DMS114 treated with DMSO at 0.1 percent for 48 hours (cell line): Measurements from ENCODE around the gene CNN2.

ENCODE experiments used
- DNase-seq: peaks from one replicate; lab custom pipeline; 2025; ENCODE audit not compliant: unreplicated experiment; lab: John Stamatoyannopoulos, UW

Gene CNN2

DNA sequence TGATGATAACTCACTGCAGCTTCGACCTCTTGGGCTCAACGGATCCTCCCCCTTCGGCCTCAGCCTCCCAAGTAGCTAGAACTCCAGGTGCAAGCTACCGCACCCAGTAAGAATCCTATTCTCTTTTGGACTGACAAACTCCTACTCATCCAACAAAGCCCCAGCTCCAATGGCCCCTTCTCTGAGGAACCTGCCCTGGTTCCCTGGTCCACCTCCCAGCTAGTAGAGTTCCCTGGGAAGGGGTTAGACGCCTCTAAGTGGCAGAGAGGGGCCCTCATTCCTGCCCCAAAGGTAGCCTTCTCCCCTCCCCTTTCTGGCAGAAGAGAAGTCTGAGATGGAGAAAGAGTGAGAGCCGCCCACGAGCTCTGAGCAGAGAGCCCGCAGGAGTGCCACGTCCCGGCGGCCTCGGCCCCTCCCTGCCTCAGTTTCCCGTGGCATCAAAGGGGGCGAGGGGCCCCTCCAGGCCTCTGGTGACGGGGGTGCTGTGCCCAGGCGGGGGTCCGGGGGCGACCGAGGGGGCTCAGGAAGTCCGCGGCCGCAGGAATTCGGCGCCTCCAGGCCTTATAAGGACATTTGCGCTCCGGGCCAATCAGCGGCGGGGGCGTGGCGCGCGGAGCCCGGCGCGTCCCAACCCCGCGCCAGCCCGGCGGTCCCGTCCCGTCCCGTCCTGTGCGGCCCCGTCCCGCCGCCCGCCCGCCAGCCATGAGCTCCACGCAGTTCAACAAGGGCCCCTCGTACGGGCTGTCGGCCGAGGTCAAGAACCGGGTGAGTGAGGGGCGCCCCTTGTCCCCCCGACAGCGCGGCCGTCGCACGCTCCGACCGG lies at the start of gene CNN2:
Gene CNN2, plus strand, starts transcription at position 649 of the 823 bp plus-strand sequence. Its CDS starts 54 bp downstream, at position 703.
- DNase-seq: peak; percentile 48

DNA sequence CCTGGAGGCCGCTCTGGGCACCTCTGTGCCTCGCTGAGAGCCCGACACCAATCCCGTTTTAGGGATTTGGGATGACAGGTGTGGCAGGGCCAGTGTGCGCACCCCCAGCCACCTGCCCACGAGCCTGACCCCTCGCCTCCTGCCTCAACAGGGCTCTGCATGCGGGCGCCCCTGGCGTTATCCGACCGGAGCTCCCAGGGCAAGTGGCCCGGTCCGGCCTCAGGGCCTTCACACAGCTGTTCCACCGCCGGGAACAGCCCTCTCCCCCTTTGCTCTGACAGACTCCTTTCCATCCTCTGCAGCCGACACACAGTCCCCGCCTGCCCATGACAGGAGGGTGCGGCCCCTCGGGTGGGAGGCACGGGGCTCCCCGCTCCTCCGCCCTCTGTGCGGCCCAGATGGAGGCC lies 49.3 kb upstream of the CNN2 start:
- no peak for DNase-seq

DNA sequence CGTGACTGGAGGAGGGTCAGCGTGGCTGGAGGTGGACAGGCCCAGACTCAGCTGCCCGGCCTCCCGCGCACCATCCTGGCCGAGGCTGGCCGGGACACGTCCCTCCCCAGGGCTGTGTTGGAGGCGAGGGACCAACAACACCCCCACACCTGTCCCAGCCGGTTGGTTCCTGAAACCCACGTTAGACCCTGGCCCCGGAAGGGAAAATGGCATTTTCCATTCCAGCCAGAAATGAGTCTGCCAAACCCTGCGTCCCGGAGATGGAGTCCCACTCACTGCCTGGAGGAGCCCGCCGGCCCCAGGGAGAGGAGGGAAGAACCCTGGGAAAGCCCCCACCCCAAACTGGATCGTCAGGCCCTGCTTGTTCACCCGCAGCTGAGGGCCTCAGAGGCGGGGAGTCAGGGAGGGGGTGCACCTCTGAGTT lies 47.1 kb upstream of the CNN2 start:
- no peak for DNase-seq

DNA sequence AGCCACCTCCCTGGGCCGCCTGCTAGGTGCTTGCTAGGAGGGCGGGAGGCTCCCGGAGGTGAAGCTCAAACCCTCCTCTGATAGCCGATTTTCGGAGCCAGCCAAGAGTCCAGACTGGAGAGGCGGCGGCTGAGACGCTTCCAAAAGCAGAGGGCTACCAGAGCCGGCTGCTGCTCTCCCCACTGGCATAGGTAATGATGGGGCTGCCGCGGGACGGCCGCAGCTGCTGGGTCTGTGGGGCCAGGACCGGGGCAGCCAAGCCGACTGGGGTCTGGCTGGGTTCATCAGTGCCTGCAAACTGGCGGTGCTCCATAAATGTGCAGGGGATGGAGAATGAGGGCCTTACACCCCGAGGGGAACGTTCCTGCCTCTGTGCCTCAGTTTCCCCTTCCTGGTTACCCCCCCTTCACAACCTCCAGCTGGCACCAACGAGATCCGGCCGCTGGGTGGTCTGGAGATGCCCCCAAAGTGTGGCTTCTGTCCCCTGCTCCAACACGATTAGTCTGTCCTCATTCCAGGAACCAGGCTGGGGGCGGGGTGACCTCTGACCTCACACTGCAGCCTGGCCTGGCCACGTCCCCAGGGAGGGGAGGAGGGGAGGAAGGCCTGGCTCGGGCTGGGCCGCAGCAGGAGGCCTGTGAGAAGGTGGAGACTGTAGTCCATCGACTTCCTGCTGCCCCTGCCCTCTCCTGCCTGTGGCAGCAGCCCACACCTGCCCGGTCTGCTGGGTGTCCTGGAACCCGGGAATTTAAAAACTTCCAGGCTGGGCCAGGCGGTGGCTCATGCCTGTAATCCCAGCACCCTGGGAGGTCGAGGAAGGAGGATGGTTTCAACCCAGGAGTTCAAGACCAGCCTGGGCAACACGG lies 46.0 kb upstream of the CNN2 start:
- no peak for DNase-seq

DNA sequence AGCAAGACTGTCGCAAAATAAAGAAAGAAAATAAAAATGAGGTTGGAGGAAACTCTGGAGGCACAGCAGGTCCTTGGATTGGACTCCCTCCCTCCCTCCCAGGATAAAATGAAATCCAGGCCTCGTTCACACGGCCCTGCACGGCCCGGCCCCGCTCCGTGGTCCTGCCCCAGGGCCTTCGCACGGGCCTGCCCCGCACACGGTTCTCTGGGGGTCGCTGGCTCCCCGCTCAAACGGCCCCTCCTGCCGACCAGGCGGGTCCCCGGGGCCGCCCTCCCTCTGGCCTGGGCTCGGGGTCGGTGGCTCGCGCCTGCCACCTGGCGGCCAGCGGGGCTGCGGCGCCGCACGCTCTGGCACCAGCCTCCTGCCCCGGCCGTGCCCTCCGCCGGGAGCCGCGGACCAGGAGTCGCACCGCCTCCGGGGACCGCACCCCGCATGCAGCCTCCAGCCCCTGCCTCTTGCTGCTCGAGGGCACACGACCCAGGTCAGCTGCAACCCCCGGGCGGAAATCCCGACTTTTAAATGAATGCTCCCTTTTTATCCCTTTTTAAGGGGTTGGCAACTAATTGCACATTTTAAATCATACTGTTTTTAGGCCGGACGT lies 43.7 kb upstream of the CNN2 start:
- DNase-seq: peak; percentile 18

DNA sequence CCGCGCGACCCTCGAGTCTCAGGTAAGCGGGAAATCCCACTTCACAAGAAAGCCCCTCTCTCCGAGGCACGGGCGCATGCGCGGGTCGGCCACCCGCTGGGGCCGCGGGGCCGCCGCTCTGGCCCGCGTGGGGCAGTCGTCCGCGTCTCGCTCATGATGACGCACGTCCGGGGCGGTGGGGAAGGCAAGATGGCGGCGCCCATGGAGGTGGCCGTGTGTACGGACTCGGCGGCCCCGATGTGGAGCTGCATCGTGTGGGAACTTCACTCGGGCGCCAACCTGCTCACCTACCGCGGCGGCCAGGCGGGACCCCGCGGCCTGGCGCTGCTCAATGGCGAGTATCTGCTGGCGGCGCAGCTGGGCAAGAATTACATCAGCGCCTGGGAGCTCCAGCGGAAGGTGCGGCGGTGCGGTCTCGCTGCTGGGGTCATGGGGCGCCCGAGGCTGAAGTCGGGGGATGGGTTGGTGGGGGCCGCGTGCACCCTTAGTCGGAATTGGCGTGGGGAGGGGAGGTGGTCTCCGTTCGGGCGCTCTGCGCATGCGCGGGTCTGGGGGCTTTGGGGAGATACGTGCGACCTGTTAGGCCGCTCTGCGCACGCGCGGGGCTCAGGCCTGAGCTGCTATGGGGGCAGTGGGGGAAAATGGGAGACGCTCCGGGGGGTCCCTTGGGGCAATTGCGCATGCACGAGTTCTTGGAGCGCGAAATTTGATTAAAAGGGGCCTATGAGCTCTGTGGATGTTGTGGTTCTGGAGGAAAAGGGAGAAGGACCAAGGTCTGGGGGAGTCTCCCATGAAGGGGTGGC lies 42.0 kb upstream of the CNN2 start, which contains the start of gene WDR18:
Gene WDR18, plus strand, starts transcription at position 181 of the 803 bp plus-strand sequence. Its CDS starts 9 bp downstream, at position 190.
- peak; percentile 67 for DNase-seq

DNA sequence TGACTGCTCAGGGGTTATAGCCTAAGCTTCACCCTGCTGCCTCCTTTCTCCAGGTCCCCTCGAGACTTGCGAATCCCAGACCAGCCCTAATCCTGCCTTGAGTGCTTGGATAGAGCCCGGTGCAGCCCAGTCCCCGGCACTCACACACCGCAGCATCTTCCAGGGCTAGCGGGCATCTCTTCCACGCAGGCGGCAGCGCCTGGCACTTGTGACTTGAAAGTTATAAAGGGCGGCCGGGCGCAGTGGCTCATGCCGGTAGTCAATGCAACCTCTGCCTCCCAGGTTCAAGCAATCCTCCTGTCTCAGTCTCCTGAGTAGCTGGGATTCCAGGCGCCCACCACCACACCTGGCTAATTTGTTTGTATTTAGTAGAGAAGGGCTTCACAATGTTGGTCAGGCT lies 40.3 kb upstream of the CNN2 start:
- DNase-seq: no peak

DNA sequence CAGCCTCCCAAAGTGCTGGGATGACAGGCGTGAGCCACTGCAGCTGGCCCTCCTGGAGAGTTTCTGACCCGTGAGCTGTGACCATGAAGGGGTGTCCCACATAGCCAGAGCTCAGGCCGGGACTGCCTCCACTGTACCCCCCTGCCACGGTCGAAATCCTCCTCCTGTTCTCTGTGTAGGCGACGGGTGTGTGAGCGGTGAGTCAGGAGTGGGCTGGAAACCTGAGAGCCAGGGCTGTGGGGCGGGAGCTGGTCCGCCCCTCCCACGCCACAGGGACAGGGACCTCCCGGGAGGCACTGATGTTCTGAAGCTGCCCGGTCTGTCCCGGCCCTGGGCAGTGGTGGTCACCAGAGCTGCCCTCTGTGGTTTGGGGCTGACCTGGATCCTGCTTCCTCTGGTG lies 38.3 kb upstream of the CNN2 start:
- no peak for DNase-seq

DNA sequence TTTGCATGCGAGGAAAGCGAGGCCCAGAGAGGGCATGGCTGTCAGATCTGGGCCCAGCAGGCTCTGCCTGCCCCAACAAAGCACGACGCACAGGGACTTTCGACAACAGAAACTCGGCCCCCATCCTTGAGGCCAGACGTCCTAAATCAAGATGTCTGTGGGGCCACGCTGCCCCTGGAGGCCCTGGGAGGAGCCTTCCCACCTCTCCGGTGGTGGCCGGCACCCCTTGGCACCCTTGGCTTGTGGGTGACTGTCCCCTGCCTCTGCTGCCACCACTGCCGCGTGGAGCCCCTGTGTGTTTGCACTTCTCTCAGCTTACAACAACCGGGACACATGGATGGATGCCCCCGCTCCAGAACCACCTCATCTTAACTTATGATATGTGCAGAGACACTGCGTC lies 37.9 kb upstream of the CNN2 start:
- DNase-seq: no peak

DNA sequence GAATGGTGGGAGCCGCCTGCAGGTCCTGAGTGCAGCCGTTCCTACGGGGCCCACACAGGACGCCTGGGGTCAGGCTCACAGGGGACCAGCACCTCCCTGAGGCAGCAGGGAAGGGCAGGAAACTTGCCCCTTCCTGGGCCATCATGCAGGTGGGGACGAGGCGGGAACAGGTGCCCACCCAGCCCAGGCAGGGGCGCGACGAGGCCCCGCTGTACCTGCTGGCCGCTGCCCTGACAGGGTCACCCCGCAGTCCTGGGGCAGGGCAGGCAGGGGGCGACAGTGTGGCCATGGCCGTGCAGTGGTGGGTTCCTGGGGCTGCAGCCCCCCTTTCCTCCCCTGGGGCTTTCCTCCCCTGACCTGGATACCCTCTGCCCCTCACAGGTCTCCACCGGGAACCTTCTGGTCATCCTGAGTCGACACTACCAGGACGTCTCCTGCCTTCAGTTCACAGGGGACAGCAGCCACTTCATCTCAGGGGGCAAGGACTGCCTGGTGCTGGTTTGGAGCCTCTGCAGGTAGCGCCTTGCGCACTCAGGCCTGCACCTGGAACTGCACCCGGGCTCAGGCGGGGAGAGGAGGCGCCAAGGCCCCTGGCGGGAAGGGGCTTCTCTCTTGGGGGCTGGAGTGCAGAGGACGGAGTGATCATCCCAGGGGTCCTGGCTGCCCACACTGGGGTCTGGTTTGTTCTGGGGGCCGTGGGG lies 36.9 kb upstream of the CNN2 start:
- DNase-seq: no peak

DNA sequence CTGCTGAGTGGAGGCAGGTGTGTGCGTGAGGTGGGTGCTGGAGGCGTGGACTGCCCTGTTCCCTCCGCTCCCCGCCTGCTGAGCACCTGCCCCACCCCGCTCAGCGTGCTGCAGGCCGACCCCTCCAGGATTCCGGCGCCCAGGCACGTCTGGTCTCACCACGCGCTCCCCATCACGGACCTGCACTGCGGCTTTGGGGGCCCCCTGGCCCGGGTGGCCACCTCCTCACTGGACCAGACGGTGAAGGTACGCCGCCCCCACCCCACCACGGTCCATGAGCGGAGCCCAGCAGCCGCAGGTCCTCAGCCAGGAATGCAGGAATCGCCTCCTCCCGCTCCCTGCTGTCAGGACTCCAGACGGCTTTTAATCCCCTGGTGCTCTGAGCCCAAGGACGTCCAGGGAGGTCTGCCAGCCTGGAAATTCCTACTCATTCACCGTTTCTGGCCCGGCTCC lies 36.3 kb upstream of the CNN2 start:
- no peak for DNase-seq

DNA sequence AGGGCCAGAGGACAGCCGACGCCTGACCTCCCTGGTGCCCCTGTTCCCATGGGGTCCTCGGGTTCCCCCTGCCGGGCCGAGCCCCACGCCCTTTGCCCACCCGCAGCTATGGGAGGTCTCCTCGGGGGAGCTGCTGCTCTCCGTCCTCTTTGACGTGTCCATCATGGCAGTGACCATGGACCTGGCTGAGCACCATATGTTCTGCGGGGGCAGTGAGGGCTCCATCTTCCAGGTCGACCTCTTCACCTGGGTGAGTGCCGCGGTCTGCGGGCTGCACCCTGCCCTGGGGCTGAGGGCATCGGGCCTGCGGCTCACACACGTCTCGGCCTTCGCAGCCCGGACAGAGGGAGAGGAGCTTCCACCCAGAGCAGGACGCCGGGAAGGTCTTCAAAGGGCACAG lies 35.7 kb upstream of the CNN2 start:
- DNase-seq: no peak

DNA sequence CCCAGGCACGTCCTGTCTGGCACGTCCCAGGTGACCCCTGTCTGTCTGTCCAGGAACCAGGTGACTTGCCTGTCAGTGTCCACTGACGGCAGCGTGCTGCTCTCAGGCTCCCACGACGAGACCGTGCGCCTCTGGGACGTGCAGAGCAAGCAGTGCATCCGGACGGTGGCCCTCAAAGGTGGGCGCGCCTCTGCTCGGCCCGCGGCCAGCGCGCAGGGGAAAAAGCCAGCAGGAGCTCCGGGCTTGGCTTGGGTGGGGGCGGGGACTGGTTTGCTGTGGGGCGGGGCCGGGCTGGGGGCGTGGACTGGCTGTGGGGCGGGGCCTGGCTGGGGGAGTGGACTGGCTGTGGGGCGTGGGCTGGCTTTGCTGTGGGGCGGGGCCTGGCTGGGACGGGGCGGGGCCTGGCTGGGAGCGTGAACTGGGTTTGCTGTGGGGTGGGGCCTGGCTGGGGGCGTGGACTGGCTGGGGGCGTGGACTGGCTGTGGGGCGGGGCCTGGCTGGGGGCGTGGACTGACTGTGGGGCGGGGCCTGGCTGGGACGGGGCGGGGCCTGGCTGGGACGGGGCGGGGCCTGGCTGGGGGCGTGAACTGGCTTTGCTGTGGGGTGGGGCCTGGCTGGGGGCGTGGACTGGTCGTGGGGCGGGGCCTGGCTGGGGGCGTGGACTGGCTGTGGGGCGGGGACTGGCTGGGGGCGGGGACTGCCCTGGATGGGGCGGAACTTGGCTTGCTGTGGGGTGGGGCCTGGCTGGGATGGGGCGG lies 35.1 kb upstream of the CNN2 start:
- DNase-seq: no peak

DNA sequence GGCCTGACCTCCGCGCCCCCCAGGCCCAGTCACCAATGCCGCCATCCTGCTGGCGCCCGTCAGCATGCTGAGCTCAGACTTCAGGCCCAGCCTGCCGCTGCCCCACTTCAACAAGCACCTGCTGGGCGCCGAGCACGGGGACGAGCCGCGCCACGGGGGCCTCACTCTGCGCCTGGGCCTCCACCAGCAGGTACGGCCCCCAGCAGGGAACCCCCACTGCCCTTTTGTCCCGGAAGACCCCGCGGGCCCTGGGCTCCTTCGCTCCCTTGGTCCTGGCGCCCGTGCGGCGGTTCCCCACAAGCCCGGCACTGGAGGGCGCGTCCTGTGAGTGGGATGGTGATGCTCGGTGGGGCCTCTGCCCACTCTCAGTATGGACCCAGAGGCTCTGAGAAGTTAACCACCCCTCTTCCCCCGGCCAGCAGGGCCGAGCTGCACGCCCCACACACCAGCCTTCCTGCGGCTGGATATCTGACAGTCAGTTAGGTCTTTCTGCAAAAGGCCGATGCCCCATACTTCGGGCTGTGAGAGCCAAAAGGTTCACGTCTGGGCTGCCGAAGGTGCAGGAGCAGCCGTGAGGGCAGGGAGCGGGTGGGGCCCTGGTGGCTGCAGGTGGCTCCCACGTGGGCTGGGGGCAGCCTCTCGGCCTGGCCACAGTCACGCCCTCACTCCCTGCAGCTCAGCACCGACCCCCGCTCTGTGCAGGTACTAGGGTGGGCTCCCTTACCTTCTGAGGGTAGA lies 34.3 kb upstream of the CNN2 start:
- DNase-seq: no peak

DNA sequence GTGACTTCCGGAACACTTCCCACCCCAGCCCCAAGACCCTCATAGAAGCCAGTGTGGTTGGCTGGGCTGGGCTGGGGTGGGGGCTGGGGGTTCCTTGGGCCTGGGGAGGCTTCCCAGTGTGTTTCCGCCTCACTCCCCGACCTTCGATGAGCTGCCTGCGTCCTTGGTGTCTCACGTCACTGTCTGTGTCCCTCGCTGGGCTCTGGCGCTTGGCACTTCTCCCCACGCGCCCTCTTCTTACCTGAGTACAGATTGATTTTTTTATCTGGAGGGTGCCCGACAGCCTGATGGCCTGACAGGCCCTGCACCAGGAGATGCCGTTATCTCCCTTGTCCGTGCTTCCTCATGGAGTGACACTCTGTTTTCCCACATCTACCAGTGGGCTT lies 33.7 kb upstream of the CNN2 start:
- DNase-seq: no peak

DNA sequence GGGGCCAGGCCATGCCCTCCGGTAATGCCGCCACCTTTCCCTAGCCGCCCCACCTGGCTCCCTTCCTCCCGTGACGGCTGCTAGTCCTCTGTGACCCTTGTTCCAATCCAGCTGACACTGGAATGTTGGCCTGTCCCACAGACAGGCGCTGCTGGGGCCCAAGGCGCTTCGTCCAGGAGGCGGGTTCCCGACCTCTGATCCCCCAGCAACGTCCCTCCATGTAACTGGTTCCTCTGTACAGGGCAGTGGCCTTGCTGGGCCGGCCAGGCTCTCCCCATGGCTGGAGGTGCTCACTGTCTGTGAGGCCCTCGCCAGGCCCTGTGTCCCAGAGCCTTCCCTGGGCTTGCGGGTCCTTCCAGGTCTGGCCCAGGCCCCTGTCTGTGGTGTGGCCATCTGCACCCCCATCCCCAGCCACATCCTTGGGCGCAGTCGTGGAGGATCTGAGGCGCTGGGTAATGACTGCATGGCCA lies 33.0 kb upstream of the CNN2 start:
- no peak for DNase-seq

DNA sequence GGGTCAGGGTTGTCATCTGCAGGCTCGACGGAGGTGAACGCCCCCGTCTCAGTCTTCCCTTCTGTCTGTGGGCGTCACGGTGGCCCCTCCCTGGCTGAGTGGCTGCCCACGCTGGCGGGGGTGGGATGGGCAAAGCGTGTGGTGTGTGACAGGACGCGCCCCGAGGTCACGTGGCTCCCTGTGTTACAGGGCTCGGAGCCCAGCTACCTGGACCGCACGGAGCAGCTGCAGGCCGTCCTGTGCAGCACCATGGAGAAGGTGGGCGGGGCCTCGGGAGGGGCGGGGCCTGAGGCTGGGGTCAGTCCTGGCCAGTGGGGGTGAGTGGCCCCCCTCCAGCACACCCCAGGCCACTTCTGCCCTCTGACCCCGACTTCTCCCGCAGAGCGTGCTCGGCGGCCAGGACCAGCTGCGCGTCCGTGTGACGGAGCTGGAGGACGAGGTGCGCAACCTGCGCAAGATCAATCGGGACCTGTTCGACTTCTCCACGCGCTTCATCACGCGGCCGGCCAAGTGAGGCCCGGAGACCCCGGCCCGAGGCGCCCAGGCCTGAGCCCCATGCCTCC lies 32.5 kb upstream of the CNN2 start:
- DNase-seq: no peak

DNA sequence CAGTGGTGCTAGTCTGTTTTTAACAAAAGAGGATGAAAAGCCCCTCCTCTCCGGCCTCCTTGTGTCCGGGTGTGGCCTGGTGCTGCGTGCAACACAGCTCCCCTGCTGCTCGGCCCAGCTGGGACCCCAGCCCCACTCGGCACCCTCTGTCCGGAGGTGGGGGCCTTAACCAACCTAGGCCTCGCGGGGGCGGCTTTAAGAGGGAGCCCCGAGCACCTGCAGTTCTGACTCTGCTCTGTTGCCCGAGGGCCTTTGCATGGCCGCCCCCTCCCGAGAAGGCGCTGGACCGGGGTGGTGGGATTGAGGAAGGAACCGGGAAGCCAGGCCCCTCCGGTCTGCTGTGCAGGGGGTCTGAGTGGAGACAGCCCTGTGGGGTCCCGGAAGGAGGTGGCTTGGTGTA lies 31.9 kb upstream of the CNN2 start:
- no peak for DNase-seq
